Hepatocyte (in vitro differentiated cells): ENCODE measurements around the gene RYK. TPM values are rescaled to one million over a fixed set of nuclear protein-coding genes. Genes with fewer than 3 reads are reported as not detected.

Experiments
- DNase-seq: peaks from one replicate; pipeline ENCODE4 v3.0.0-alpha.2; 2016; ENCODE audit warnings: low spot score
- H2AFZ ChIP-seq: fragments of 200-600 bp; sonication (generic); 2 replicates; pipeline ENCODE4 v1.6.0; 2016; ENCODE audit warnings: antibody characterized with exemption, mild to moderate bottlenecking
- H3K27ac ChIP-seq: fragments of 200-600 bp; sonication (generic); 2 replicates; pipeline ENCODE4 v1.5.1; 2016; ENCODE audit warnings: mild to moderate bottlenecking
- H3K27me3 ChIP-seq: fragments of 200-600 bp; sonication (generic); 2 replicates; pipeline ENCODE4 v1.6.1; 2016
- H3K36me3 ChIP-seq: fragments of 200-600 bp; sonication (generic); replicated peaks from 2 replicates; pipeline ENCODE4 v1.5.1; 2016; ENCODE audit warnings: low read depth; ENCODE audit not compliant: insufficient read depth
- H3K4me1 ChIP-seq: fragments of 200-600 bp; sonication (generic); 2 replicates; pipeline ENCODE4 v1.5.1; 2016; ENCODE audit warnings: mild to moderate bottlenecking, moderate library complexity; ENCODE audit not compliant: insufficient read depth
- H3K4me2 ChIP-seq: fragments of 200-600 bp; sonication (generic); 2 replicates; pipeline ENCODE4 v1.6.0; 2016
- H3K4me3 ChIP-seq: fragments of 200-600 bp; sonication (generic); 2 replicates; pipeline ENCODE4 v1.5.1; 2016; ENCODE audit warnings: mild to moderate bottlenecking
- H3K79me2 ChIP-seq: fragments of 200-600 bp; sonication (generic); 2 replicates; pipeline ENCODE4 v1.6.0; 2017; ENCODE audit warnings: mild to moderate bottlenecking
- H3K9me2 ChIP-seq: fragments of 200-600 bp; sonication (generic); replicated peaks from 2 replicates; pipeline ENCODE4 v1.6.0; 2017; ENCODE audit warnings: mild to moderate bottlenecking; ENCODE audit not compliant: insufficient read depth
- H3K9me3 ChIP-seq: fragments of 200-600 bp; sonication (generic); 2 replicates; pipeline ENCODE4 v1.5.1; 2016; ENCODE audit warnings: low read depth, mild to moderate bottlenecking
- H4K20me1 ChIP-seq: fragments of 200-600 bp; sonication (generic); 2 replicates; pipeline ENCODE4 v1.6.0; 2016; ENCODE audit warnings: mild to moderate bottlenecking; ENCODE audit not compliant: insufficient read depth, poor library complexity, severe bottlenecking
- CTCF ChIP-seq: fragments of 200-600 bp; sonication (generic); IDR thresholded peaks from 2 replicates; pipeline ENCODE4 v1.5.1; 2016; ENCODE audit warnings: antibody characterized with exemption, mild to moderate bottlenecking; ENCODE audit not compliant: poor library complexity
- EZH2 ChIP-seq: fragments of 200-600 bp; sonication (generic); IDR thresholded peaks from 2 replicates; pipeline ENCODE4 v1.6.1; 2016; ENCODE audit warnings: antibody characterized with exemption, mild to moderate bottlenecking, borderline replicate concordance
- EZH2phosphoT487 ChIP-seq: fragments of 200-600 bp; sonication (generic); IDR thresholded peaks from one replicate; pipeline ENCODE4 v1.6.1; 2018; ENCODE audit warnings: antibody characterized with exemption, mild to moderate bottlenecking, low read depth, moderate library complexity; ENCODE audit not compliant: unreplicated experiment, severe bottlenecking
- WGBS: methylation state at CpG from one replicate; pipeline ENCODE4 v1.1.6; 2016; ENCODE audit warnings: low lambda C conversion rate; ENCODE audit errors: missing lambda C conversion rate; 5-methylcytosine and 5-hydroxymethylcytosine counted together
- polyA plus RNA-seq: library from polyadenylated mRNA; unstranded; fragments of >200 nt; fragmentation: Nextera tagmentation; extraction: Ambion mirVana; gene quantifications from 2 replicates; pipeline ENCODE4 v1.2.1, GENCODE V29; 2016
- total RNA-seq: library from RNA; depleted of rRNA; stranded (reverse); fragments of >200 nt; gene quantifications from 2 replicates; pipeline ENCODE4 v1.2.3, GENCODE V29; 2014

Gene RYK
- total and polyA plus RNA-seq, 2 experiments from 2014 or later: 56.5 to 102 TPM

DNA sequence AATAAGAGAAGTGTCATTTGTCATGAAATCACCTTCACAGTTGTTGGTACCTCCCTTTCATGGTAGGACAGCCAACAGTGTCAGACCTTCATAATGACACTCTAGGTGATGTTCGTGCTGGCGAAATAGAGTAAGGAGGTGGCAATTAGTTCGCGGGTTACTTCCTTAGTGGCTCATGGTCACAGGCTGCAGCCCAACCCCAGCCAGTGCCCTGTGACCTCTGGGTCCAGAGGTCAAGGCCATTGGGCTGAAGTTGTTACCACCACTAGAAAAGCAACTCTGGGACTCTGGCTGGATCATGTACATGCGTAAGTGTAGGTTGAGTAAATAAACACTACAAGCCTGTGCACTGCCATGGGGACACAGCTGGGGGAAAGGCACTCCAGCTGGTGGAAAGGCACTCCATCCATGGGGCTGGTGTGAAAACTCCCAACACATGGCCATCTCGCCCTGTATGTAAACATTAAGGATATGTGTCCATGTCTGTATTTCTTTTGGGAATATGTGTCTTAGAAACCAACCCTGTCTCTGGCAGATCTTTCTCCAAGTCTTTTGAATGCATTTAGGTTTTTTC lies 106.7 kb downstream of the RYK start:
- Histone ChIP-seq H3K36me3 (no peaks in the 10 kb centered on the region), H3K79me2 (no peaks in the 10 kb centered on the region), H3K27me3 (no peaks in the 10 kb centered on the region), H3K27ac (no peak overlapping the region), H3K4me2 (no peak overlapping the region), H3K4me3 (no peak overlapping the region), H4K20me1 (no peaks in the 10 kb centered on the region), H2AFZ (no peak overlapping the region), H3K9me2 (no peaks in the 10 kb centered on the region), H3K9me3 (no peaks in the 10 kb centered on the region), H3K4me1 (no peaks in the 10 kb centered on the region)
- WGBS: 96% methylated on average over 6 of the region's 6 CpGs
- no peak for TF ChIP-seq EZH2
- TF ChIP-seq EZH2phosphoT487: no peak
- no peak for TF ChIP-seq CTCF
- DNase-seq: no peak

- DNase-seq: no peak
- Histone ChIP-seq H4K20me1 (no peaks in the 10 kb centered on the region), H3K4me2 (no peak overlapping the region), H3K27ac (no peak overlapping the region), H3K4me3 (no peak overlapping the region), H3K79me2 (no peaks in the 10 kb centered on the region), H3K9me3 (no peaks in the 10 kb centered on the region), H2AFZ (no peak overlapping the region), H3K4me1 (no peaks in the 10 kb centered on the region), H3K9me2 (no peaks in the 10 kb centered on the region), H3K27me3 (no peaks in the 10 kb centered on the region), H3K36me3 (no peaks in the 10 kb centered on the region)
- WGBS: 89% methylated on average over 3 of the region's 3 CpGs
- TF ChIP-seq EZH2phosphoT487 (no peak), CTCF (no peak), EZH2 (no peak)
Measured at GRCh38 chr3:134136604-134137003, 114.1 kb downstream of the RYK start.

DNA sequence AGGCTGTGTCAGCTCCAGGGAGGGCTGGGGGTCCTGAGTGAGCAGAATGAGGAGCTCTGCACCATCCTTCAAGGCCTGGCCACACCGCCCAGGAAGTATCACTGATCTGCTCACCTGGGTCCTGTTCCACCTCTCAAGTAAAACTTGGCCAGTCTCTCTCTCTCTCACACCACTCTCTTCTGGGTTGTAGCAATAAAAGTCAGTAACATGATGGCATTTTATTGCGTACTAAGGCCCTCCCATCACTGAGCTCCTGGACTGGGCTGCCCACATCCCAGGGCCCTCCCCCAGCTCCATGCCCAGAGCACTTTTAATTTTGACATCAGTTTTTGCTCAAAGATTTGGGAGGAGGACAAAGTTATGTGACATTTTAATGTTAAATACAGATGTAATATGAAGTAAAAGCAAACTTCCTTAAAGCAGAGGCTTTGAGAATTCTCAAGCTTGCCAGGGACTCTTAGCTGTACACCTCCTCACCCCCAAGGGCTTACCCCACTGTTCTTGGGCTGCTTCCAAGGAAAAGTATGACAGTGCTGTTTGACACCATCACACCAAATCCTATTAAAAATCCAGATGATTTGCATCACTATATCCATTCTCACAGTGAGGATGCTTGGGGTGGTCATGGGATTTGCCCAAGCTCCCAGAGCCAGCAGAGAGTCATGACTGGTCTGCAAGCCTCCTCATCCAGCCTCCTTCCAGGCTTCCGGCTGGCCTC lies 115.8 kb downstream of the RYK start:
- 94% methylated on average over 3 of the region's 3 CpGs for WGBS
- no peaks in the 10 kb centered on the region for H3K79me2 ChIP-seq
- H2AFZ ChIP-seq: no peak overlapping the region
- H3K9me2 ChIP-seq: no peaks in the 10 kb centered on the region
- H3K4me2 ChIP-seq: no peak overlapping the region
- no peaks in the 10 kb centered on the region for H3K9me3 ChIP-seq
- H3K36me3 ChIP-seq: no peaks in the 10 kb centered on the region
- TF ChIP-seq CTCF (no peak), EZH2phosphoT487 (no peak), EZH2 (no peak)
- no peak overlapping the region for H3K4me3 ChIP-seq
- no peaks in the 10 kb centered on the region for H4K20me1 ChIP-seq
- no peaks in the 10 kb centered on the region for H3K27me3 ChIP-seq
- H3K4me1 ChIP-seq: no peaks in the 10 kb centered on the region
- H3K27ac ChIP-seq: no peak overlapping the region
- no peak for DNase-seq
